ENCODE measurements around the gene EID2B. TPM values are rescaled to one million over a fixed set of nuclear protein-coding genes. Genes with fewer than 3 reads are reported as not detected.

EID2B gene
- total and polyA plus RNA-seq, 2 of the 13 experiments (the other 11 are each of a cell fraction or from before 2014, with no cell fraction given), result 2.5 to 3.7 TPM

- TF ChIP-seq ZNF318 (CRISPR knock-in tag; IDR thresholded peaks at IDR 0.05) (peak; percentile 76; the same call in 1 of the 2 replicates), MXD3 (CRISPR knock-in tag; IDR thresholded peaks at IDR 0.05) (peak; percentile 98), JUN (CRISPR knock-in tag; IDR thresholded peaks at IDR 0.05) (peak; percentile 66), YEATS4 (CRISPR knock-in tag; IDR thresholded peaks at IDR 0.05; ENCODE audit: borderline replicate concordance) (peak; percentile 78; the same call in 1 of the 2 replicates), ZNF607 (CRISPR knock-in tag; IDR thresholded peaks at IDR 0.05; ENCODE audit: borderline replicate concordance) (peak; percentile 91), ZNF616 (CRISPR knock-in tag; IDR thresholded peaks at IDR 0.05; ENCODE audit: low read depth) (peak; percentile 98), ZNF549 (CRISPR knock-in tag; IDR thresholded peaks at IDR 0.05) (peak; percentile 79; the same call in 1 of the 2 replicates), EP300 (IDR thresholded peaks at IDR 0.05; ENCODE audit: low read depth in 2 of 2, low read length in 2 of 2) (no peak), EP300 (CRISPR knock-in tag; IDR thresholded peaks at IDR 0.05; ENCODE audit: borderline replicate concordance) (0 out of 2 replicates have a peak, but pooled peaks have one; percentile 2), MYC (CRISPR knock-in tag; IDR thresholded peaks at IDR 0.05; ENCODE audit: borderline replicate concordance) (peak; percentile 81), ZNF562 (CRISPR knock-in tag; IDR thresholded peaks at IDR 0.05; ENCODE audit: borderline replicate concordance) (peak; percentile 92), AKAP8 (CRISPR knock-in tag; IDR thresholded peaks at IDR 0.05) (peak; percentile 84), ZNF430 (CRISPR knock-in tag; IDR thresholded peaks at IDR 0.05) (peak; percentile 80), TOE1 (CRISPR knock-in tag; IDR thresholded peaks at IDR 0.05) (peak; percentile 61; the same call in 1 of the 2 replicates), ZNF792 (CRISPR knock-in tag; IDR thresholded peaks at IDR 0.05) (peak; percentile 63; the same call in 1 of the 2 replicates), ATF7-NPFF (CRISPR knock-in tag; IDR thresholded peaks at IDR 0.05; ENCODE audit: low read depth) (peak; percentile 99), HNRNPLL (IDR thresholded peaks at IDR 0.05; ENCODE audit: low read depth, low read length, poor library complexity, severe bottlenecking) (peak; percentile 70)
- TF ChIP-seq, protein P1, sequence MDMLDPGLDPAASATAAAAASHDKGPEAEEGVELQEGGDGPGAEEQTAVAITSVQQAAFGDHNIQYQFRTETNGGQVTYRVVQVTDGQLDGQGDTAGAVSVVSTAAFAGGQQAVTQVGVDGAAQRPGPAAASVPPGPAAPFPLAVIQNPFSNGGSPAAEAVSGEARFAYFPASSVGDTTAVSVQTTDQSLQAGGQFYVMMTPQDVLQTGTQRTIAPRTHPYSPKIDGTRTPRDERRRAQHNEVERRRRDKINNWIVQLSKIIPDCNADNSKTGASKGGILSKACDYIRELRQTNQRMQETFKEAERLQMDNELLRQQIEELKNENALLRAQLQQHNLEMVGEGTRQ (IDR thresholded peaks at IDR 0.05; ENCODE audit: low read depth, low read length), result 0 out of 2 replicates have a peak, but pooled peaks have one; percentile 14
- TF ChIP-seq, protein P1 (CRISPR knock-in tag; IDR thresholded peaks at IDR 0.05; ENCODE audit: borderline replicate concordance), result no peak
These were observed 25.5 kb downstream of the EID2B start (continued) for GRCh38 chr19:39506944-39507714.

Data from HepG2 (cell line).